Measurements from ENCODE around the gene HTATIP2. TPM values are rescaled to one million over a fixed set of nuclear protein-coding genes. Genes with fewer than 3 reads are reported as not detected.

The HTATIP2 gene
- total and polyA plus RNA-seq, 4 donors: 16.5 to 93.6 (median 64.1) TPM

Other genes with a start within 250 kb of the HTATIP2 start
- not detected for gene DBX1, start 203.2 kb upstream of the HTATIP2 start, total RNA-seq
- not detected for gene DBX1, start 203.2 kb upstream of the HTATIP2 start, polyA plus RNA-seq
- gene PRMT3, start 24.0 kb downstream of the HTATIP2 start, total RNA-seq: 10 to 100 TPM in 1 of 2 donors, 1 to 10 TPM in 1; 9.7 to 15.8 TPM
- 1 to 10 TPM; 3.5 to 5.8 TPM for gene PRMT3, start 24.0 kb downstream of the HTATIP2 start, polyA plus RNA-seq
- not detected for gene SLC6A5, start 235.9 kb downstream of the HTATIP2 start, total RNA-seq
- gene SLC6A5, start 235.9 kb downstream of the HTATIP2 start, polyA plus RNA-seq: not detected